ENCODE results near the gene ZNF718.
"Not testable (repeated sequence)": the region's sequence is repeated elsewhere in the genome, so short reads cannot be mapped to it uniquely, and the experiment has no call there.

Gene ZNF718

GRCh38 chr4:176995-177394 lies 52.7 kb downstream of the ZNF718 start:
- DNase-seq (ENCODE audit: low spot score) (no peak), ATAC-seq (ENCODE audit: low read depth) (no peak)
- Histone ChIP-seq H3K27ac (ENCODE audit: poor library complexity, severe bottlenecking) (no peak overlapping the region), H3K4me1 (ENCODE audit: insufficient read depth, poor library complexity, severe bottlenecking) (no peaks in the 10 kb centered on the region), H3K27me3 (ENCODE audit: insufficient read depth, poor library complexity, severe bottlenecking) (no peaks in the 10 kb centered on the region), H3K9me3 (ENCODE audit: severe bottlenecking) (peaks cover 40% of the 10 kb centered on the region), H3K4me3 (ENCODE audit: severe bottlenecking) (no peak overlapping the region), H3K36me3 (ENCODE audit: low read depth) (no peaks in the 10 kb centered on the region)
- TF ChIP-seq CTCF (IDR thresholded peaks at IDR 0.05; ENCODE audit: poor library complexity, severe bottlenecking), result no peak

GRCh38 chr4:182225-182624 lies 57.9 kb downstream of the ZNF718 start:
- H3K9me3 ChIP-seq (ENCODE audit: severe bottlenecking), result peaks cover 20% of the 10 kb centered on the region
- not testable (repeated sequence) for H3K4me3 ChIP-seq (ENCODE audit: severe bottlenecking); H3K27ac ChIP-seq (ENCODE audit: poor library complexity, severe bottlenecking); DNase-seq (ENCODE audit: low spot score); H3K27me3 ChIP-seq (ENCODE audit: insufficient read depth, poor library complexity, severe bottlenecking); H3K36me3 ChIP-seq (ENCODE audit: low read depth); H3K4me1 ChIP-seq (ENCODE audit: insufficient read depth, poor library complexity, severe bottlenecking); ATAC-seq (ENCODE audit: low read depth)

- Histone ChIP-seq H3K27ac (ENCODE audit: poor library complexity, severe bottlenecking) (no peak overlapping the region), H3K9me3 (ENCODE audit: severe bottlenecking) (peaks cover 16% of the 10 kb centered on the region), H3K4me1 (ENCODE audit: insufficient read depth, poor library complexity, severe bottlenecking) (no peaks in the 10 kb centered on the region), H3K27me3 (ENCODE audit: insufficient read depth, poor library complexity, severe bottlenecking) (no peaks in the 10 kb centered on the region), H3K4me3 (ENCODE audit: severe bottlenecking) (no peak overlapping the region), H3K36me3 (ENCODE audit: low read depth) (no peaks in the 10 kb centered on the region)
- no peak for TF ChIP-seq CTCF (IDR thresholded peaks at IDR 0.05; ENCODE audit: poor library complexity, severe bottlenecking)
- DNase-seq (ENCODE audit: low spot score) (no peak), ATAC-seq (ENCODE audit: low read depth) (no peak)
These were observed 63.8 kb downstream of the ZNF718 start for GRCh38 chr4:188091-188490.

- peaks cover 12% of the 10 kb centered on the region for H3K9me3 ChIP-seq (ENCODE audit: severe bottlenecking)
- not testable (repeated sequence) for H3K4me1 ChIP-seq (ENCODE audit: insufficient read depth, poor library complexity, severe bottlenecking); H3K36me3 ChIP-seq (ENCODE audit: low read depth); ATAC-seq (ENCODE audit: low read depth); H3K27me3 ChIP-seq (ENCODE audit: insufficient read depth, poor library complexity, severe bottlenecking); H3K27ac ChIP-seq (ENCODE audit: poor library complexity, severe bottlenecking); H3K4me3 ChIP-seq (ENCODE audit: severe bottlenecking); DNase-seq (ENCODE audit: low spot score)
These were observed 70.9 kb downstream of the ZNF718 start for GRCh38 chr4:195159-195558.

GRCh38 chr4:200936-201335 lies 76.6 kb downstream of the ZNF718 start:
- ATAC-seq (ENCODE audit: low read depth) (no peak), DNase-seq (ENCODE audit: low spot score) (no peak)
- no peak overlapping the region for H3K27ac ChIP-seq (ENCODE audit: poor library complexity, severe bottlenecking)
- no peaks in the 10 kb centered on the region for H3K27me3 ChIP-seq (ENCODE audit: insufficient read depth, poor library complexity, severe bottlenecking)
- no peak for TF ChIP-seq CTCF (IDR thresholded peaks at IDR 0.05; ENCODE audit: poor library complexity, severe bottlenecking)
- H3K9me3 ChIP-seq (ENCODE audit: severe bottlenecking), result peaks cover 18% of the 10 kb centered on the region
- H3K4me3 ChIP-seq (ENCODE audit: severe bottlenecking), result no peak overlapping the region
- H3K36me3 ChIP-seq (ENCODE audit: low read depth), result 0 out of 2 replicates have a peak, but pooled peaks cover 4% of the 10 kb centered on the region
- H3K4me1 ChIP-seq (ENCODE audit: insufficient read depth, poor library complexity, severe bottlenecking), result no peaks in the 10 kb centered on the region

GRCh38 chr4:202822-203221 lies 78.5 kb downstream of the ZNF718 start:
- H3K4me1 ChIP-seq (ENCODE audit: insufficient read depth, poor library complexity, severe bottlenecking); H3K27me3 ChIP-seq (ENCODE audit: insufficient read depth, poor library complexity, severe bottlenecking); DNase-seq (ENCODE audit: low spot score); H3K36me3 ChIP-seq (ENCODE audit: low read depth); ATAC-seq (ENCODE audit: low read depth); H3K27ac ChIP-seq (ENCODE audit: poor library complexity, severe bottlenecking); H3K4me3 ChIP-seq (ENCODE audit: severe bottlenecking): not testable (repeated sequence)
- peaks cover 17% of the 10 kb centered on the region for H3K9me3 ChIP-seq (ENCODE audit: severe bottlenecking)

Measured in RWPE2 (cell line).